Upper lobe of left lung (tissue), 6 donors: Measurements from ENCODE around the gene SAMD15. TPM values are rescaled to one million over a fixed set of nuclear protein-coding genes. Genes with fewer than 3 reads are reported as not detected.

ENCODE experiments used
- ATAC-seq, 2 donors: fragments of 200-7000 bp; cut with Tn5 transposase; one replicate each; pipeline ENCODE4 v1.9.1; 2022; ENCODE audit warnings: mild to moderate bottlenecking in 2 of 2, moderate library complexity in 2 of 2; ENCODE audit not compliant: low FRiP score in 2 of 2
- DNase-seq, 2 donors: peaks; one replicate each; pipeline ENCODE4 v3.0.0-alpha.2; 2019 to 2020
- H3K27ac ChIP-seq, 4 donors: fragments of 200-600 bp; sonication (generic); one replicate each; pipeline ENCODE4 v1.5.1; 2016 to 2019
- H3K27me3 ChIP-seq, 4 donors: fragments of 200-600 bp; sonication (generic); one replicate each; pipeline ENCODE4 v1.5.1; 2017 to 2019
- H3K36me3 ChIP-seq, 4 donors: fragments of 200-600 bp; sonication (generic); one replicate each; pipeline ENCODE4 v1.5.1; 2016 to 2019
- H3K4me1 ChIP-seq, 4 donors: fragments of 200-600 bp; sonication (generic); one replicate each; pipeline ENCODE4 v1.5.1; 2018 to 2019
- H3K4me3 ChIP-seq, 4 donors: fragments of 200-600 bp; sonication (generic); one replicate each; pipeline ENCODE4 v1.5.1; 2017 to 2019; ENCODE audit warnings: mild to moderate bottlenecking in 2 of 4, moderate library complexity in 1 of 4
- H3K9me3 ChIP-seq, 4 donors: fragments of 200-600 bp; sonication (generic); one replicate each; pipeline ENCODE4 v1.5.1; 2018 to 2019
- CTCF ChIP-seq, 6 experiments: fragments of 450-650 bp in 4 of 6; fragments of 200-600 bp in 2 of 6; sonication (generic) in 2 of 6; IDR thresholded peaks; one replicate each; pipeline ENCODE4 v1.5.1; 2016 to 2019; ENCODE audit warnings: antibody characterized with exemption in 6 of 6
- EP300 ChIP-seq, 4 donors: sonication (generic); formaldehyde crosslinking; IDR thresholded peaks; one replicate each; pipeline ENCODE4 v1.5.1; 2017; ENCODE audit warnings: antibody characterized with exemption in 4 of 4, control low read depth in 2 of 4
- POLR2A ChIP-seq, 4 donors: fragments of 450-650 bp; IDR thresholded peaks; one replicate each; pipeline ENCODE4 v1.5.1; 2016 to 2017; ENCODE audit warnings: antibody characterized with exemption in 4 of 4, mild to moderate bottlenecking in 2 of 4
- POLR2AphosphoS5 ChIP-seq, 2 donors: sonication (generic); formaldehyde crosslinking; IDR thresholded peaks; one replicate each; pipeline ENCODE4 v1.5.1; 2017; ENCODE audit warnings: antibody characterized with exemption in 2 of 2
- WGBS, 2 donors: methylation state at CpG; one replicate each; pipeline ENCODE4 v1.1.5; 2017 to 2018; 5-methylcytosine and 5-hydroxymethylcytosine counted together
- total RNA-seq, 6 donors: library from RNA; depleted of rRNA in 4 of 6; stranded (reverse); fragments of >200 nt in 4 of 6; gene quantifications; one replicate each; pipeline versions ENCODE4 v1.1.0 to v1.2.1, GENCODE V29; 2016 to 2021
- donor health status: DM: no; HTN: no; CAD: no; lungs with moderate emphysema.
- donor health status: DM: no; HTN: yes; CAD: no; lungs with severe emphysema.

Gene SAMD15
- total RNA-seq, 6 donors from 2014 or later = 0.67 to 8.8 (median 1.5) TPM

GRCh38 chr14:77438596-77438995 is 61.4 kb downstream of the SAMD15 start:
- TF ChIP-seq CTCF (IDR thresholded peaks at IDR 0.05) (no peak), POLR2AphosphoS5 (IDR thresholded peaks at IDR 0.05) (no peak), POLR2A (IDR thresholded peaks at IDR 0.05) (no peak), EP300 (IDR thresholded peaks at IDR 0.05) (no peak)
- H3K9me3 ChIP-seq = no peaks in the 10 kb centered on the region
- no peak for ATAC-seq
- no peak overlapping the region for H3K27ac ChIP-seq
- 93 to 98% methylated on average over 1 of the region's 1 CpG for WGBS, 2 donors
- no peaks in the 10 kb centered on the region for H3K27me3 ChIP-seq
- no peaks in the 10 kb centered on the region for H3K4me1 ChIP-seq
- H3K36me3 ChIP-seq = peaks cover 53 to 100% (median 57%) of the 10 kb centered on the region in 4 donors
- H3K4me3 ChIP-seq = no peak overlapping the region
- DNase-seq = no peak

- TF ChIP-seq POLR2A (IDR thresholded peaks at IDR 0.05) (no peak), EP300 (IDR thresholded peaks at IDR 0.05) (no peak), CTCF (IDR thresholded peaks at IDR 0.05) (no peak), POLR2AphosphoS5 (IDR thresholded peaks at IDR 0.05) (no peak)
- no peak for DNase-seq
- 94 to 95% methylated on average over 4 of the region's 4 CpGs for WGBS, 2 donors
- no peak for ATAC-seq
- no peak overlapping the region for H3K27ac ChIP-seq
- H3K4me3 ChIP-seq = no peak overlapping the region
- peaks cover 43 to 98% (median 53%) of the 10 kb centered on the region in 4 donors for H3K36me3 ChIP-seq
- H3K27me3 ChIP-seq = no peaks in the 10 kb centered on the region
- no peaks in the 10 kb centered on the region for H3K4me1 ChIP-seq
- no peaks in the 10 kb centered on the region for H3K9me3 ChIP-seq
Observed at GRCh38 chr14:77439861-77440260, 62.7 kb downstream of the SAMD15 start.

Other genes starting within 250 kb of the SAMD15 start
- gene ZDHHC22, start 235.6 kb upstream of the SAMD15 start, total RNA-seq = under 1 TPM in 1 of 6 donors, not detected in 5; 0.06 TPM
- gene TMEM63C, start 195.6 kb upstream of the SAMD15 start, total RNA-seq = 1 to 10 TPM in 1 of 6 donors, under 1 TPM in 3, not detected in 2; 0.15 to 8.3 (median 0.80) TPM
- gene NGB, start 106.2 kb upstream of the SAMD15 start, total RNA-seq = under 1 TPM in 1 of 6 donors, not detected in 5; 0.30 TPM
- gene POMT2, start 56.5 kb upstream of the SAMD15 start, total RNA-seq = 10 to 100 TPM; 14.6 to 36.7 (median 25.4) TPM
- gene GSTZ1, start 56.3 kb upstream of the SAMD15 start, total RNA-seq = 10 to 100 TPM; 12.4 to 35.6 (median 19.0) TPM
- gene TMED8, start 285 bp upstream of the SAMD15 start, total RNA-seq = 10 to 100 TPM in 4 of 6 donors, 1 to 10 TPM in 2; 7.8 to 20.6 (median 11.2) TPM
- under 1 TPM in 4 of 6 donors, not detected in 2; 0.30 to 0.40 (median 0.31) TPM for gene NOXRED1, start 46.1 kb downstream of the SAMD15 start, total RNA-seq
- 10 to 100 TPM in 4 of 6 donors, 1 to 10 TPM in 2; 7.1 to 19.2 (median 16.8) TPM for gene VIPAS39, start 80.2 kb downstream of the SAMD15 start, total RNA-seq
- gene AHSA1, start 80.7 kb downstream of the SAMD15 start, total RNA-seq = 100 to 1,000 TPM in 1 of 6 donors, 10 to 100 TPM in 5; 41.9 to 110 (median 93.3) TPM
- gene ISM2, start 121.4 kb downstream of the SAMD15 start, total RNA-seq = not detected
- 10 to 100 TPM; 28.0 to 72.3 (median 37.7) TPM for gene SPTLC2, start 239.3 kb downstream of the SAMD15 start, total RNA-seq